Central memory CD8-positive, alpha-beta T cell (primary cell): Measurements from ENCODE around the gene LYRM4.

Experiments
- ATAC-seq: fragments of 150-1000 bp; cut with Tn5 transposase; replicated peaks from 2 replicates; pipeline ENCODE4 v1.10.0; 2022; ENCODE audit warnings: mild to moderate bottlenecking, moderate FRiP score, moderate number of reproducible peaks; ENCODE audit not compliant: poor library complexity, severe bottlenecking; ENCODE audit errors: extremely low read depth
- DNase-seq, 2 donors: peaks; one replicate each; pipeline ENCODE4 v3.0.0; 2021; ENCODE audit warnings: low spot score in 2 of 2
- H3K27ac Mint-ChIP-seq: one replicate; pipeline ENCODE4 v1.8.0; 2022; ENCODE audit warnings: low read depth, mild to moderate bottlenecking, moderate library complexity, mixed read lengths
- H3K27me3 Mint-ChIP-seq: one replicate; pipeline ENCODE4 v1.8.0; 2022; ENCODE audit warnings: mixed read lengths
- H3K36me3 Mint-ChIP-seq: one replicate; pipeline ENCODE4 v1.8.0; 2022; ENCODE audit warnings: mild to moderate bottlenecking, moderate library complexity, mixed read lengths; ENCODE audit not compliant: insufficient read depth
- H3K4me1 Mint-ChIP-seq: one replicate; pipeline ENCODE4 v1.8.0; 2022; ENCODE audit warnings: mixed read lengths
- H3K4me3 Mint-ChIP-seq: one replicate; pipeline ENCODE4 v1.8.0; 2022; ENCODE audit warnings: mild to moderate bottlenecking, moderate library complexity, mixed read lengths
- H3K9me3 Mint-ChIP-seq: one replicate; pipeline ENCODE4 v1.8.0; 2022; ENCODE audit warnings: mixed read lengths

LYRM4 gene

DNA sequence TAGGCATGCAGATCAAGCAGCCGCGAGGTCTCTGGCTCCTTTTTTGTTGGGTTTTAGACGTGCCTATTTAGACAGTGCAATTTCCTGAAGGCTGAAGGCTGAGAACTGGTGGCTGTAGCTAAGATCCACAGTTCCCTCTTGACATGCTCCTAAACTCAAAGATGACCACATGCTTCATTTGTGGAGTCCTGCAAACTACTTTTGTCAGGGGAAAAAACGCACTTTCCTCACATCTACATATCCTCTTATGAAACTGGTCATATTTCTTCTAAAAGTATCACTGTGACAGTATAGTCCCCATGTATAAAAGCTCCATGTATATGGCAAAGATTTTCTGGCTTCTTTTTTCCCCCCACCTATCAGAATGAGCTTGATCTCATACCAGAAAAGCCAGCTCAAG is 30.7 kb downstream of the LYRM4 start:
- Mint-ChIP-seq H3K27me3 (no peaks in the 10 kb centered on the region), H3K4me3 (no peak overlapping the region), H3K36me3 (no peaks in the 10 kb centered on the region), H3K27ac (no peak overlapping the region), H3K4me1 (no peaks in the 10 kb centered on the region), H3K9me3 (no peaks in the 10 kb centered on the region)
- ATAC-seq = no peak
- no peak for DNase-seq

DNA sequence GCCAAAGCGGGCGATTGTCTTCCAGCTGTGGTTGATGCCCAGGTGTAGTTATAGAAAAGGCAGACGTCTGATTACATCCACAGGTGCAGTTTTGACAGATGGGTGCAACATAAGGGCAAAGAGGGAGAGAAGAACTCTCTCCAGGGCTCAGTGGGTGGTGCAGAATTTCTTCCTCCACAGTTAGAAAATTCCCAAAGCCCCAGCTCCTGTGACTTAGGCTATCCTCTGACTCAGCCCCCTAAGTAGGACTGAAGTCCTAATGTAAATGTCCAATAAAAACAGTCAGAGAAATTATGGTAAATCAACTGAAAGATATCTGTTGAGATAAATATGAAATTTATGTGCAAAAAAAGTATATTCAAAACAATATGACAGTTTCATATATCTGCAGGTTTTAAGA is 31.4 kb downstream of the LYRM4 start:
- H3K9me3 Mint-ChIP-seq = no peaks in the 10 kb centered on the region
- no peaks in the 10 kb centered on the region for H3K36me3 Mint-ChIP-seq
- ATAC-seq (no peak), DNase-seq (no peak)
- no peak overlapping the region for H3K4me3 Mint-ChIP-seq
- no peaks in the 10 kb centered on the region for H3K27me3 Mint-ChIP-seq
- H3K4me1 Mint-ChIP-seq = no peaks in the 10 kb centered on the region
- H3K27ac Mint-ChIP-seq = no peak overlapping the region

DNA sequence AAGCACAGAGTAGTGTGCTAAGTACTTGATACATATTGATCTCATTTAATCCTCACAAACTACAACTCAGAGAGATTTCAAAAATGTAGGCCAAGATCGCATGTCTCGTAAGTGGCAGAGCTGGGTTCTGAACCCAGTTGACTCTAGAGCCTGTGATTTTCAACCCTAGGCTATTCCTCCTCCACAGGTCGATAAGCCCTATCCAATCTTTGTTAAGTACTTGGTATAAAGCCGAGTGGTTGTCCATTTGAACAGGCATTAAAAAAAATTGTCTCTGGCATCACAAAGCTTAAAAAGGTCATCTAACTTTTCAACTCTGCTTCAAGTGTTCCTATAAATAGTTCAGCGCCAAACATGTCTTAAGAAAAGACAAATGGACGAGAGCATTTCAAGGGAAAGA is 37.4 kb downstream of the LYRM4 start:
- no peak for ATAC-seq
- Mint-ChIP-seq H3K9me3 (no peaks in the 10 kb centered on the region), H3K4me3 (no peak overlapping the region), H3K27ac (no peak overlapping the region), H3K36me3 (peaks cover 2% of the 10 kb centered on the region), H3K4me1 (no peaks in the 10 kb centered on the region), H3K27me3 (no peaks in the 10 kb centered on the region)
- DNase-seq = no peak

DNA sequence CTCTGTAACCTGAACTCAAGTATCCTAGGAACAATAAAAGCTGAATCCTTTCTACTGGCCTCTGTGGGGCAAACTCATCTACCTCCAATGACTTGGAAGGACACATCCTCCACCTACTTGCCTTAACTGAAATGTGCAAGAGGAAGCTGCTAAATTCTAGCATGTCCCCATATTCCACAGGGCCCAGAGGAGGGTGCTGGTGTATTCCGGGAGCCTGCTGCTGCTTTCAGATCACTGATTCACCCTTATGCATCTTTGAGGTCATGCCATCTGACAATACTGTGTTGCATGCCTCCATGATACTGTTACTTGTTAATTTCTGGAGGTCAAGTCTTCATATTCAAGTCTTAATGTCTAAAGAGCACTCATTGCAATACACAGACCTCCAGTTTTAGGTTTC is 40.3 kb downstream of the LYRM4 start:
- DNase-seq (no peak), ATAC-seq (no peak)
- no peak overlapping the region for H3K27ac Mint-ChIP-seq
- H3K36me3 Mint-ChIP-seq = peaks cover 2% of the 10 kb centered on the region
- no peaks in the 10 kb centered on the region for H3K9me3 Mint-ChIP-seq
- H3K4me3 Mint-ChIP-seq = no peak overlapping the region
- H3K4me1 Mint-ChIP-seq = no peaks in the 10 kb centered on the region
- H3K27me3 Mint-ChIP-seq = no peaks in the 10 kb centered on the region

DNA sequence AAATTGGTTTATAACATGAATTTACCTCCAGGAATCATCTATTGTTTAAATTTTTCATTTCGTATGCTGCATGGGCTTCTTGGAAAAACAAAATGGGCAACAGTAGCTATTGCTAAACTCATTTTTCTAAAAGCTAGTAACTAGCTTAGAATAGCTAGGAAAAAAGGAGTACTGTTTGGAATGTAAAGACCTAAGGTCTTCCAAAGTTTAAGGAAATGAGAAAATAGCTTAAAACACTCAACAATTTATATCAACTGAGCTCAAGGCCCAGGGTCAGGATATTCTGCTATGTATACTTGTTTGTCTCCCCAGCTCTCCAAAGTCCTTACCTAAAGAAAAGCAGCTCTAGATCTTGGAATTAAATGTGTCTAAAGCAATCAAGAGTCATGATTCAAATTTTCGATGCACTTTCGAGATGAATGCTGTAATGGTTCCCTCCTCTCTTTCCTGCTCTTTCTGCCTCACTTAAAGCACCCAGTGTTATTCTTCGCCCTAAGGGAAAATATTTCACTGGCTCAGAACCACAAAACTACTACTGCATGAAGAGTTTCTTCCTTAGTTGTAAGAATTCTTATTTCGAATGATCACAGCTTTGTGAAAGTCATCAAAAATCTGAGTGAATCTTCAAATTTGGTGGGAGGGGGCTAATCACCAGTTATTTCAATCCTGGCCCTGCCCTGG is 41.6 kb downstream of the LYRM4 start:
- Mint-ChIP-seq H3K27me3 (no peaks in the 10 kb centered on the region), H3K4me1 (no peaks in the 10 kb centered on the region), H3K4me3 (no peak overlapping the region), H3K9me3 (no peaks in the 10 kb centered on the region), H3K36me3 (peaks cover 2% of the 10 kb centered on the region), H3K27ac (no peak overlapping the region)
- no peak for DNase-seq
- no peak for ATAC-seq

DNA sequence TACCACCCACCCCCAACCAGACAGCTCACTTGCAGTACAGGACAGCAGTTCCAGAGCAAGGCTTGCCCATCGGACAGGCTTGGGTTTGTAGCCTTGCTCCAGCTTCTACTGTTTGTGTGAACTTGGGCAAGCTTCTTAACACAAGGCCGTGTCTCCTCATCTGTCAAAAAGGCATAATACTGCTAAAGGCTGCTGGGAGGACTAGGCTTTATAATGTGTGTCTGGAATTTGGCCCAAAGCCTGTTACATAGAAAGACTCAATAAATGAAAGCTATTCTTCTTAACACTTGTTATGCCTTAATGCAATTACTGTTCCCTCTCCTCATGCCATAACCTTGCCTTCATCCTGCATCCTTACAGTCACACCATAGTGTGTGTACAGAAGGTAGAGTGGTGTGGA is 43.4 kb downstream of the LYRM4 start:
- ATAC-seq (no peak), DNase-seq (no peak)
- Mint-ChIP-seq H3K4me3 (no peak overlapping the region), H3K9me3 (no peaks in the 10 kb centered on the region), H3K36me3 (peaks cover 2% of the 10 kb centered on the region), H3K27ac (no peak overlapping the region), H3K4me1 (peaks cover under 1% of the 10 kb centered on the region), H3K27me3 (no peaks in the 10 kb centered on the region)

DNA sequence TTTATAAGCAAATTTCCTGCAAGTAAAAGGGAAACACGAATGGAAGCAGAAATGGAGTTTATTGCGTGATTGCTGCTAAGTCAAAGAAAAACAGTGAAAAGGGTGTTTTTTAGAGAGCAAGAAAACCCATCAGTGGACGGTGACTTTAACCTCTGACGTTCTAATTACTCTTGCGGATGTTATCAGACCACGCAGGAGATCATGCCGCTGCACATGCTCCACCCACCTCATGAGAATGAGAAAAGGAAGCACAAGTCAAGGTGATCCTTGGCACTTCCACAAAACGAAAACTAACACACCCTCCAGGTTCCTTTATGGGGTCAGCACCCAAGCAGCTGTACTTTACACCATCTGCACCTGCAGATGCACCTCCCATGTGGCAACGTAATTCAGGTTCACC is 45.0 kb downstream of the LYRM4 start:
- Mint-ChIP-seq H3K27me3 (no peaks in the 10 kb centered on the region), H3K27ac (no peak overlapping the region), H3K36me3 (peaks cover under 1% of the 10 kb centered on the region), H3K4me1 (peaks cover 7% of the 10 kb centered on the region), H3K4me3 (no peak overlapping the region), H3K9me3 (no peaks in the 10 kb centered on the region)
- ATAC-seq = no peak
- no peak for DNase-seq

DNA sequence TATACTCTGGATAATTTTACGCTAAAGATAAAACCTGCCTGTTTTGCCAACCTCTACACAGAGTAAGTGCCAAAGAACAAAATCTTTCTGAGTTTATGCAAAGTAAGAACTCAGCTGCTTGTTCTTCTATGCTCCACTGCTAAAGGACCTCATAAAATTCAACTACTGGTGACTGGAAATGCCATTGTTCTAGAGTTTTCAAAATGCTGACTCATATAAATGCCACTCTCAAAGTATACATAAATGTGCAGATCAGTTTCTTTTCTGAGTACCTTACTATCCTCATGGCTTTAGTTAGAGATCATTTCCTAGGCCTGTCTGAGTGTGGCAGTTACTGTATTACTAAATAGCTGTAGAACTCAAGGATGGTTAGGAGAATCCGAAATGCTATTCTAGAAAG is 45.6 kb downstream of the LYRM4 start:
- no peaks in the 10 kb centered on the region for H3K27me3 Mint-ChIP-seq
- no peak overlapping the region for H3K4me3 Mint-ChIP-seq
- H3K27ac Mint-ChIP-seq = no peak overlapping the region
- no peaks in the 10 kb centered on the region for H3K9me3 Mint-ChIP-seq
- ATAC-seq = no peak
- DNase-seq = no peak
- peaks cover 7% of the 10 kb centered on the region for H3K4me1 Mint-ChIP-seq
- H3K36me3 Mint-ChIP-seq = no peaks in the 10 kb centered on the region

DNA sequence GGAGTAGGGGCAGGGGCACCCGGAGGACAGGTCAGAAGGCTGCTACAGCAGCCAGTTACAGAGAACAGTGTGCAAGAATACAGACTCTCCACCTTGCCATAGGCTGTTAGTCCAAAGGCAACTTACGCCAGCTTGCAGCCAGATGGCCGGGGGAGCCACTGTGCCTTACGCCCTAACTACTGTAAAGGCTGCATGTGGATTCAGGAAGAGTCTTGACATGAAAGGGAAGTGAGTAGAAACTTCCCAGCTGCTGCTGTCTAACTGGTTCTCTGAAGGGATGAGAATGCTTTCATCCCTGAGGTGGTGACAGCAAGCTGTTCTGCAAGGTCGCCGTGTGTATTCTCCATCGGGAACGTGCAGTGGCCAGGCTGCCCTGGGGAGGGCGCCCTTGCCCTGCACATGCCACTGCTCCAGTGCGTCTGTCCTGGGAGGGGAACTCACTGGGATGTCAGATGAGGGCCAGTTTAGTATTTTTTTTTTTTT is 46.1 kb downstream of the LYRM4 start:
- H3K4me3 Mint-ChIP-seq = no peak overlapping the region
- no peaks in the 10 kb centered on the region for H3K9me3 Mint-ChIP-seq
- peaks cover 7% of the 10 kb centered on the region for H3K4me1 Mint-ChIP-seq
- H3K36me3 Mint-ChIP-seq = no peaks in the 10 kb centered on the region
- H3K27ac Mint-ChIP-seq = no peak overlapping the region
- H3K27me3 Mint-ChIP-seq = no peaks in the 10 kb centered on the region
- DNase-seq = no peak
- no peak for ATAC-seq

DNA sequence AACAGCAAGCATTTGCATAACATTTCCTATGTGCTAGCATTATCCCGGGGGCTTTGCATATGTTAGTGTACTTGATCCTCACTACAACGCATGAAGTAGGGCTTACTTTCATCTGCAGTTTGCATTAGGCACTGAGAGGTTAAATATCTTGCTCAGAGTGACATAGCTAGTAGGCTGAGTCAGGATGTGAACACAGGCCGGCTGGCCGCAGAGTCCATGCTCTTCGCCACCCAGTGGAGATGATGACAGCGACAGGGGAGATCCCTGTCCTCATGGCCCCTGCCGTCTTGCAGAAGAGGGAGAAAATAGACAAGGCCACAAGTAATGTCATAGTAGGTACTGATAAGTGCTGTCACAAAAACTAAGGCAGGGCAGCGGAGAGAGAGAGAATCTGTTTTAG is 46.9 kb downstream of the LYRM4 start:
- ATAC-seq = no peak
- H3K27ac Mint-ChIP-seq = no peak overlapping the region
- peaks cover 7% of the 10 kb centered on the region for H3K4me1 Mint-ChIP-seq
- peaks cover 2% of the 10 kb centered on the region for H3K36me3 Mint-ChIP-seq
- no peaks in the 10 kb centered on the region for H3K9me3 Mint-ChIP-seq
- no peaks in the 10 kb centered on the region for H3K27me3 Mint-ChIP-seq
- H3K4me3 Mint-ChIP-seq = no peak overlapping the region
- DNase-seq = no peak

DNA sequence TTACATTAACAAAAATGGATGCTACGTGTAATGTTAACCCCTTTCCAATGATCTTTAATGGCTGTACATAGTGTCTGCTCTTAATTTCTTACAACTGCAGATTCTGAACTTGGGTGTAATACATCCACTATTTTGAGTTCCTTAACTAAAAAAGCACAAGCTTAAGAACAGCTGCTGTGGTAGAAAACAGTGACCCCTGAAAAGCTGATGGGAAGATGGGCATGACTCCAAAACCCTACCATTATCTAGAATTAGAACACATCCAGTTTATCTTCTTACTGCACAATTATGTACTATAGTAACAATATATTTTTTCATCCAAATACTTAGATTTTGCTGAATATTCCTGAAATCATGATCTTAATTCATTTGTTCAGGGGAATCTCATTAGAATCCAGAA is 49.3 kb downstream of the LYRM4 start:
- ATAC-seq = no peak
- Mint-ChIP-seq H3K36me3 (peaks cover 4% of the 10 kb centered on the region), H3K27ac (no peak overlapping the region), H3K9me3 (no peaks in the 10 kb centered on the region), H3K4me1 (peaks cover 7% of the 10 kb centered on the region), H3K4me3 (no peak overlapping the region), H3K27me3 (no peaks in the 10 kb centered on the region)
- DNase-seq = no peak

DNA sequence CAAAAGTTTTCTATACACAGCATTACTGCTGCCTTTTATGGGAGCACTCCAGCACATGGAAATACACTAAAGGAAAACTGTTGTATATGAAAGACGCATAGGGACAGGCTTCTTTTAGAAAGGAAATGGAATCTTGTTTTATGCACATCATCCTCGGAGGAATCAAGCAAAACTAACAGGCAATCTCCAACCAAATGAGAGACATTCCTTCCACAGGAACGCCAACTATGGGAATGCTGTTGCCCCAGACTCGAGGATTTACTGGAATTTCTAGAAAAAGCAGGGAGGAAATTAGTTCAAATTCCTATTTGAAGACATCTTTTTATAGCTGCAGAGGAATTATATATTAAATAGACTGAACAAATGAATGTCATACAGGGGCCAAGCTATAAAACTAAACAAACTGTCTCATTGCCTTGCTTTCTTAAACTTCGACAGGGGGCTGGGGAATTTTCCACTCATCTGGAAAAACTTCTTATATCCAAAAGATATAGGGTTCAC is 52.2 kb downstream of the LYRM4 start:
- Mint-ChIP-seq H3K9me3 (no peaks in the 10 kb centered on the region), H3K4me1 (peaks cover 7% of the 10 kb centered on the region), H3K4me3 (no peak overlapping the region), H3K27ac (no peak overlapping the region), H3K36me3 (peaks cover 4% of the 10 kb centered on the region), H3K27me3 (no peaks in the 10 kb centered on the region)
- no peak for DNase-seq
- no peak for ATAC-seq

DNA sequence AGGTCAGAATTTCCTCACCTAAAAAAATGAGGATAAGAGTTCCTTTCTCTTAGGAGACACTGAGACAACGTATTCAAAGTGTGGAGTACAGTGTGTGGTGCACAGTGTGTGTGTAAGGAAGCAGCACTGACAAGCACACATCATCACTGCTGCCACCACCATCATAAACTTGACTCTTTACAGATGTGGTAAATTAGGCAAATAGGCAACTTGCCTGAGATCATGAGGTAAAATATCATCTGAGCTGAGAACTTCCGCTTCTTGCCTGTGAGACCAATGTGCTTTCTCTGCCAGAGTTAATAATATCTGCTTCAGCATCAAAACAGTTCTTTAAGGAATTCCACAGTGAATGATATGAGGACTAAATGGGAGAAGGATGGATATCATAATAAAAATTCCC is 52.7 kb downstream of the LYRM4 start:
- H3K4me3 Mint-ChIP-seq = no peak overlapping the region
- H3K27ac Mint-ChIP-seq = no peak overlapping the region
- no peaks in the 10 kb centered on the region for H3K27me3 Mint-ChIP-seq
- no peaks in the 10 kb centered on the region for H3K9me3 Mint-ChIP-seq
- peaks cover 7% of the 10 kb centered on the region for H3K4me1 Mint-ChIP-seq
- peaks cover 4% of the 10 kb centered on the region for H3K36me3 Mint-ChIP-seq
- no peak for ATAC-seq
- DNase-seq = no peak
